NCI-H2081 (cell line): ENCODE measurements around the gene TRAK1.
A peak's percentile ranks its signal among the peaks of the same experiment; 100 is the strongest.

Experiments used
- DNase-seq, 2 experiments: peaks; one replicate each; lab custom pipeline; 2025; lab: John Stamatoyannopoulos, UW

TRAK1 gene

GRCh38 chr3:42123824-42124658, 32.9 kb downstream of the TRAK1 start:
- no peak for DNase-seq

- DNase-seq = no peak
These were observed 36.1 kb downstream of the TRAK1 start for GRCh38 chr3:42127226-42127625.

DNA sequence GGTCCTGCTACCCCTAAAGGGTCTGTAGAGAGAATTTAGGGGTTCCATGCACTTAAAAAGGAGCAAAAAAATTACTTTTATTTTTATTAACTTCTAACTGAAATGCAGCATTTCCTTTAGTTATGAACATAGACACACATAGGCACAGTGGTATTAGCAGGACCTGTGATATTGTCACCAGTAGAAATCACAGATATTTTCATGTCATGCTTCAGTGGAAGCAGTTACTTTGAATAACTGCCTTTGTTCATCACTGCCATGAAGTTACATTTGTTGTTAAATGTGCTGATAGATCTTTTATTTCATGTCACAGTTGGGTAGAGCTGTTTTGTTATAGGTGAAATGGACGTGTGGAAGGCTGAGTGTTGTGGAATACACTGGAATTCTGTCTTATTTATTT, 37.4 kb downstream of the TRAK1 start:
- DNase-seq = no peak

DNA sequence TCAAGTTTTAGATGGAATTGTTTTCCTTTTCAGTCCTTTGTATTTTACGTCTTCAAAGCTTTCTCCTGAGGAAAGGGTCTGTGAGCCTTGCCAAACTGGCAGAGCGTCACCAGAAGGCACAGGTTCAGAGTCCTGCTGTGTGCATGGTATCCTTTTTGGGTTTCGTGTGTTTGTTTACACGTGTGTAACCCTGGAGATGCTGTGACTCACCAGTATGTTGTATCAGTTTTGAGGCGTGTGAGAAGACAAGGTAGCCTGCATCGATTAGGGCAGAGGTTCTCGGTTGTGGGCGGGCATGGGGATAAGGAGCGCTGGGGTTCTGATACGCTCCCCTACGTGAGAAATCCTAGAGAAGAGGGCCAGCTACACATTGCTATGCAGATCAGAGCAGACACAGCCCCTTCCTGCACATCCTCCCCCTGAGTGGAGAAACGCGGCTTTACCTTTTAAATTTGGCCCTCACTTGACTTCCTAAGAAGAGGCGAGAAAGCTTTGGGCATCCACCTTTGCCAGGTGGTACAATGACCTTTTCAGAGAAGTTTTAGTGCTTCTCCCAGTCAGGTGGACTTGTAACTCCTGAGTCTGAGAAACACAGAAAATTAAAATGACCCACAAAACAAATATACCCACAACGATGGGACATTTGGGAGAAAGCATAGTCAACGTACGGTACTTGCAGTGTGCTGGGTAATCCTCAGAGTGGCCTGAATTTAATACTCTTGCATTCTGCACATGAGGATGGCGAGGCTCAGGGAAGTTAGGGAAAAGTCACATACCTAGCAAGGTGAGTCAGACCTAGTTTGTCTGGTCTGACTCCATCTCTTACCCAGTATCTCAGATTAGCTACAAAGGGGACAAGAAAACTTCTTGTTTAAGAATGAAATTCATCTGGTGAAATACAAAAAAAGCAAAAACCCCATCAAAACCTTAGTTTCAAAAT, 38.1 kb downstream of the TRAK1 start:
- peak in 1 of 2 experiments; percentile 3 for DNase-seq

- no peak for DNase-seq
These were observed 38.8 kb downstream of the TRAK1 start for GRCh38 chr3:42130007-42130328.

DNA sequence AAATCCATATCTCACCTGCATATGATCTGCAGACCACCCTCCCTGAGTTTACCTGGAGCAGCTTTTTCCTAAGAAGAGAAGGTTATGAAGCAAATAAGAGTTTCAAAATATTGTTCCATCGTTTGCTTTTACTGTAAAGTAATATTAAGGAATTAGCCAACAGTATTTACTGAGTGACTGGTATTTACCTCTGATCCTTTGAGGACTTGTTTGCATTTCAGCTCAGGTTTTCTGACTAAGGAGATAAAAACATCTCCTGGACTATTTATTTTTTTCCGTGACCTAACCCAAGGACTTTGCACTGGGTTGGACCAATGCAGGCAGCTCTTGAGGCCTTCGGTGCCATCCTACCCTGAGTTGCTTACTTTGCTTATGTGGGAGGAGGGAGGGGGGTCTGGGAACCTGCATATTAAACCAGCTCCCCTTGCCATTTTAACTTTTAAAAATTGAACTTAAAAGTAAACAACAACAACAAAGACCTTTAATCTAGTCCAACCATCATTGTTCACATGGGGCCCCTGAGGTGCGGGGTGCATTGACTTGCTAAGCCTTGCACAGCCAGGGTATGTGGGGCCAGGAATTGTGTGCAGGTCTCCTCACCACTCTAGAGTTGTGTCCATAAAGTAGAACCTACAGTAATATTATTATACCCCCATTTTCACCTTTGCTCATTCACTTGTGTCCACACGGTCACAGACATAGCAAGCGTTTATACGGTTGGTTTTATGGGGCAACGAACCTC, 39.3 kb downstream of the TRAK1 start:
- DNase-seq = no peak

DNA sequence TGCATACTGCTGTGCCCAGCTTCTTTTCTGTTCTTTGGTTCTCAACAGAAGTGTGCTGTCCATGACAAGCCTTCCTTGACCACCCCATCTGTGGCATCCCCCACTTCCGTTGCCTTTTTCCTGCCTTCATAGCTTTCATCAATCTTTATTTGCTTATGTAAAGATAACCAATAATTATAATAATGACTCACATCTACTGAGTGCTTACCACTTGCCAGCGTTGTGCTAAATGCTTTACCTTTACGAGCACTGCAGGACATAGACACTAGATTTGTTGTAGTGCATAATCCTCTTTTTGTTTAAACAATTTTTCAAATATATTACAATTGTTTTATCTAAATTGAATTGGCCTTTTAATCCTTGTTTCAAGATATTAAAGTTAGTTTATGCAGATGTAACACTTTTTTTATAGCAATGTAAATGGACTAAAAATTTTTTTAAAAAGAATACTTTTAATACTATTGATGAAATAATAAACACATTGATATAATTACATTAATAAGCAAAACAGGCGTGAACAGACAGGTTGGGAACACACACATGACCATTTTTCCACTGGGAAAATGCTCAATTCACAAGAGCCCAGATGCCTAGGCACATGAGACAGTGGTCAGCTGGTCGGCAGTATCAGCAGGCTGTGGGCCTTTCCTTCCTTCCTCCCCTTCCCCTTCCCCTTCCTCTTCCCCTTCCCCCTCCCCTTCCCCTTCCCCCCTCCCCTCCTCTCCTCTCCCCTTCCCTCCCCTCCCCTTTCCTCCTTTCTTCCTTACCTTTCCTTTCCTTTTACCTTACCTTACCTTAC, 42.5 kb downstream of the TRAK1 start:
- no peak for DNase-seq

- DNase-seq = no peak
These were observed 43.8 kb downstream of the TRAK1 start for GRCh38 chr3:42134867-42135464.

DNA sequence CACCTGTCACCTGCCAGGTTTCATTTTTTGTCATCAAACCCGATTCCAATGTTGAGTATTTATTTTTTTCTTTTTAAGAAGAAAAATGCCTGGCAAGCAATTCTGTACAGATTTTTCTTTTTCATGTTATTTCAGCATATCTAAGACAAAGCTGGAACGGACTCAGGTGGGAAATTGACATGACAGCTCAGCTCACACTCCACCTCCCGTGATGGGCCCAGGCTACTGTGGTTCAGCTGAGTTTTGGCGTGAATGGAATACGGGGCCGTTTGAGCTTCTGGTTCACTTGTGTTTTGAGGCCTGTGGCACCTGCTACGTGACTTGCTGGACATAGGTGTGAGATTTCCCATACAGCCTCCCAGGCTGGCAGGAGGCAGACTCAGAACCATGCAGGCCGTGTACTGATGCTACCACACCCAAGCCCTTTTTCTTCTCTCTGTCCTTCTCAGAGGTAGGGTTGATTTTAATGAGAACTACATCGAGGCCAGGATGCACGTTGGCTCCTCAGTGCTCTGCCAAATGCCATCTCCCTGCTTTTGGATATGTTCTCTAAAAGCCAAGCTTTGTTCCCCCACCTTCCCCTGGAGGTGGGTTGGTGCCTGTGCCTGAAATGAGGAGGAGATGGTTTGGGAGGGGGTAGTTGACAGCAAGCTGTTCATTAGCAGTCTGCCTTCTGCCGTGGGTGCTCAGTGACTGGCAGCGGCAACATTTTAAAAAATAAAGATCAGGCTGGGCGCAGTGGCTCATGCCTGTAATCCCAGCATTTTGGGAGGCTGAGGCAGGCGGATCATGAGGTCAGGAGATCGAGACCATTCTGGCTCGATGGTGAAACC, 48.7 kb downstream of the TRAK1 start:
- DNase-seq = no peak

DNA sequence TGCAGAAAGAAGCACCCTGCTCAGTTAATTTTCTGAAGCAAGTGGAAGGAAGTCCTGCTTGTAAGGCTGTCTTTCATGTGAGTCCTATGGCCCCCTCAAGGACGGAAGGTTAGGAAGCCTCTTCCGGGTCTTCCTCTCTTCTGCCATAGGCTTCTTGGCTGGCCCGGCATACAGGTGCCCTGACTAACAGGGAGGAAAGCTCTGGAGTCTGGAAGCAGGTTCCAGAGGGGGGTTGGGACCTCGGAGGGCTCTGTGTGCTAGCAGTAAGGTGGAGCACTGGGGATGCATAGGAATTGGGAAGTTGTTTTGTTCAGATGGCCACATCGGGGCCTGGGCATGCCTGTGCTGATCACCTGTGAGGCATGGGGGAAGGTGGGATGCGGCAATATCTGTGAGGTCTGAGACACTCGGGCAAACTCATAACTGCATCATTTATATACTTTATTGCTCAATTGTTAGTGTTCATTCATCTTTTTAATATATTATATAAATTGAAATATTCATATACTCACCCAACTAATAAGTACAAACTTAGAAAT, 49.6 kb downstream of the TRAK1 start:
- no peak for DNase-seq

- no peak for DNase-seq
These were observed 52.3 kb downstream of the TRAK1 start for GRCh38 chr3:42143440-42143839.

- DNase-seq = no peak
These were observed 53.1 kb downstream of the TRAK1 start for GRCh38 chr3:42144209-42144608.

- no peak for DNase-seq
These were observed 57.1 kb downstream of the TRAK1 start for GRCh38 chr3:42148086-42148848.

DNA sequence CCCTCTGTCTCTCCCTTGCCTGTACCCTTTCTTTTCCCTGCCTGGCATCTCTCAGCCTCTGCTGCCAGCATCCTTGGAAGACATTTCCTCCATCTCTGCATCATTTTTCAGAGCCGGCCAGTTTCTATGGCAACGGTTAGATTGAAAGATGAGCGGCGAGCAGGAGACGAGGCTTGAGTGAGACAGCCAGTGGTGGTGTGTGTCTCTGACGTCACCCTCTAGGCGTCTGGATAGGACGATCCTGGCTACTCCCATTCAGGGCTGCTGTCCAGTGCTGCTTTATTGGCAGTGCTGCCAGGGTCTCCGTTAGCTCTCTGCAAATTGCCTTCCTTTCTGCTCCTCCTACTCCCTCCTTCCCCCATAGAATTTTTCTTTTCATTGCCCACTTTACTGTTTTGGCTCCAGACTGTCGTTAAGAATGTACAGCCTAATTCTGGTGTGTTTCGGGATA, 57.9 kb downstream of the TRAK1 start:
- no peak for DNase-seq

DNA sequence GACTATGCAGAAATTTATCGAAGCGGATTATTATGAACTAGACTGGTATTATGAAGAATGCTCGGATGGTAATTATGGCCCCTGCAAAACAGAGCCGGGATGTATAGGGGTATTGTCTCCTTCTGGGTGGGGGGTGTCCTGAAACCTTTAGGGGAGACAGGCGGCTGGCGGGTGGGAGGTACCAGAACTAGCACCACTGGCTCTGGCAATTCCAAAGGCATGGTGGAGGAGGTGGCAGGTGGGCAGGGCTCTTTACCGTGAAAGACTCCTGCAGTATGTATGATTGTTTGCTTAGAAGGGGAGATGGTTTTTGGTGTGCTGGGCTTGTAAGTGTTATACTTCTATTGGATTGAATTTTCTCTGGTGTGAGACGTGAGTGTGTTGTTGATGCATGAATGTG, 58.4 kb downstream of the TRAK1 start:
- no peak for DNase-seq

DNA sequence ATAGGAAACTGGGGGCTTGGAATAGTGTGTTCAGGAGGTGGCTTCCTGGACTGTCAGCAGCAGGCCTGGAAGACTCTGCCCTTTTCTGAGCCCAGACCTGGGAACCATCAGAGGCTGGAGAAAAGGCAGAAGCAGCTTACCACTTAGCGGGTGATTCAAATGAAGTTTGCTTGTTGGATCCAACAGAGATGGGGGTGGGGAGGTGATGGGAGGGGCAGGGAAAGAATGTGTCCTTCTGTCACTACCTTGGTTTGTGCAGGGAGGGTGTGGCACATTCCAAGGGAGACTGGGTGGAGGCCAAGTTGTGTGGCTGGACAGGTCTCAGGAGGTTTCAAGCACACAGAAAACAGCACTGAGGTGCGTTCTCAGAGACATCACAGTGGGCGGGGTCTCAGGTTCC, 58.8 kb downstream of the TRAK1 start:
- no peak for DNase-seq

- DNase-seq = no peak
These were observed 60.5 kb downstream of the TRAK1 start for GRCh38 chr3:42151596-42152168.

DNA sequence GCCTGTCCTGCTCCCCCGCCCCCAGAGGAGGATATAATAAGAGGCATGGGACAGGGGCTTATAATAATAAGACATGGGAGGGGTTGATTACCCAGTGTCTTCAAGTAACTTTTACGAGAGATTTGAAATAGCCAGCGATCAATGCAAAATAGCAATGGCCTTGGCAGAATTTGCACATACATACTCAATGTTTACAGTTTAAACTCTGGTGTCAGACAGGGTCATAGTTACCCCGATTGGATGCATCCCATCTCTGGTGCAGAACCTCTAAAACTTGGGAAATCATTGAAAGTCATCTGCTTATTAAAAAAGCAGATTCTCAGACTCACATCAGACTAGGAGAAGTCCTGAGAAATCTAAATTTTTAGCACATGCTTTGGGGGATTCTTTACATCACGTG, 61.0 kb downstream of the TRAK1 start:
- no peak for DNase-seq

- no peak for DNase-seq
These were observed 61.9 kb downstream of the TRAK1 start for GRCh38 chr3:42153039-42153438.
